Endothelial cell of umbilical vein (primary cell): ENCODE results near the gene GOLGA8R.
"Not testable (repeated sequence)": the region's sequence is repeated elsewhere in the genome, so short reads cannot be mapped to it uniquely, and the experiment has no call there.

ENCODE experiments used
- CTCF ChIP-seq, 2 donors: IDR thresholded peaks; 1 replicate in 1 of 2; 2 replicates in 1 of 2; pipeline ENCODE4 v1.5.1; 2011; ENCODE audit warnings: low read length in 2 of 2, mild to moderate bottlenecking in 2 of 2, moderate library complexity in 2 of 2, control low read depth in 1 of 2, inconsistent platforms in 1 of 2, low read depth in 1 of 2; ENCODE audit not compliant: insufficient read depth in 1 of 2; ENCODE audit errors: extremely low read depth in 1 of 2
- EZH2 ChIP-seq: IDR thresholded peaks from 2 replicates; pipeline ENCODE4 v1.6.1; 2012; ENCODE audit warnings: borderline replicate concordance, low read depth, mild to moderate bottlenecking, moderate library complexity, low read length, inconsistent platforms; ENCODE audit not compliant: severe bottlenecking
- FOS ChIP-seq: IDR thresholded peaks from 2 replicates; pipeline ENCODE4 v1.6.1; 2011; ENCODE audit warnings: mild to moderate bottlenecking, low read length, moderate library complexity, borderline replicate concordance; ENCODE audit not compliant: insufficient read depth
- JUN ChIP-seq: IDR thresholded peaks from 2 replicates; pipeline ENCODE4 v1.6.1; 2011; ENCODE audit warnings: borderline replicate concordance, low read depth; ENCODE audit not compliant: insufficient read length, insufficient read depth
- MAX ChIP-seq: IDR thresholded peaks from 2 replicates; pipeline ENCODE4 v1.6.1; 2011; ENCODE audit not compliant: insufficient read depth, insufficient read length
- POLR2A ChIP-seq: IDR thresholded peaks from 2 replicates; pipeline ENCODE4 v1.6.1; 2012; ENCODE audit warnings: low read depth, mild to moderate bottlenecking, control low read depth, low read length
- POLR2AphosphoS5 ChIP-seq: IDR thresholded peaks from 2 replicates; pipeline ENCODE4 v1.6.1; 2012; ENCODE audit warnings: low read depth, mild to moderate bottlenecking, control low read depth, low read length, moderate library complexity; ENCODE audit not compliant: insufficient read depth

GRCh38 chr15:30462176-30462575, 48.1 kb upstream of the GOLGA8R start:
- not testable (repeated sequence) for TF ChIP-seq CTCF (IDR thresholded peaks at IDR 0.05; ENCODE audit: extremely low read depth in 1 of 2, insufficient read depth in 1 of 2, low read depth in 1 of 2, low read length in 2 of 2); JUN; FOS; POLR2A; EZH2; POLR2AphosphoS5; MAX
